Effector memory CD8-positive, alpha-beta T cell (primary cell): ENCODE results near the gene PHLDA1.

Experiments used
- ATAC-seq: fragments of 150-1000 bp; cut with Tn5 transposase; replicated peaks from 2 replicates; pipeline ENCODE4 v1.10.0; 2021; ENCODE audit warnings: mild to moderate bottlenecking, moderate library complexity
- DNase-seq, 3 experiments: peaks; one replicate each; pipeline ENCODE4 v3.0.0; 2021
- H3K27ac Mint-ChIP-seq, 2 donors: one replicate each; pipeline ENCODE4 v1.8.0; 2022; ENCODE audit warnings: mild to moderate bottlenecking in 2 of 2, mixed read lengths in 2 of 2, moderate library complexity in 2 of 2
- H3K27me3 Mint-ChIP-seq, 2 donors: one replicate each; pipeline ENCODE4 v1.8.0; 2022; ENCODE audit warnings: mixed read lengths in 2 of 2
- H3K36me3 Mint-ChIP-seq: one replicate; pipeline ENCODE4 v1.8.0; 2022; ENCODE audit warnings: mild to moderate bottlenecking, moderate library complexity, mixed read lengths; ENCODE audit not compliant: insufficient read depth
- H3K4me1 Mint-ChIP-seq, 2 donors: one replicate each; pipeline ENCODE4 v1.8.0; 2022; ENCODE audit warnings: low read depth in 2 of 2, mixed read lengths in 2 of 2
- H3K4me3 Mint-ChIP-seq, 2 donors: one replicate each; pipeline ENCODE4 v1.8.0; 2022; ENCODE audit warnings: mild to moderate bottlenecking in 2 of 2, mixed read lengths in 2 of 2, moderate library complexity in 2 of 2
- H3K9me3 Mint-ChIP-seq, 2 donors: one replicate each; pipeline ENCODE4 v1.8.0; 2022; ENCODE audit warnings: mixed read lengths in 2 of 2

Gene PHLDA1

DNA sequence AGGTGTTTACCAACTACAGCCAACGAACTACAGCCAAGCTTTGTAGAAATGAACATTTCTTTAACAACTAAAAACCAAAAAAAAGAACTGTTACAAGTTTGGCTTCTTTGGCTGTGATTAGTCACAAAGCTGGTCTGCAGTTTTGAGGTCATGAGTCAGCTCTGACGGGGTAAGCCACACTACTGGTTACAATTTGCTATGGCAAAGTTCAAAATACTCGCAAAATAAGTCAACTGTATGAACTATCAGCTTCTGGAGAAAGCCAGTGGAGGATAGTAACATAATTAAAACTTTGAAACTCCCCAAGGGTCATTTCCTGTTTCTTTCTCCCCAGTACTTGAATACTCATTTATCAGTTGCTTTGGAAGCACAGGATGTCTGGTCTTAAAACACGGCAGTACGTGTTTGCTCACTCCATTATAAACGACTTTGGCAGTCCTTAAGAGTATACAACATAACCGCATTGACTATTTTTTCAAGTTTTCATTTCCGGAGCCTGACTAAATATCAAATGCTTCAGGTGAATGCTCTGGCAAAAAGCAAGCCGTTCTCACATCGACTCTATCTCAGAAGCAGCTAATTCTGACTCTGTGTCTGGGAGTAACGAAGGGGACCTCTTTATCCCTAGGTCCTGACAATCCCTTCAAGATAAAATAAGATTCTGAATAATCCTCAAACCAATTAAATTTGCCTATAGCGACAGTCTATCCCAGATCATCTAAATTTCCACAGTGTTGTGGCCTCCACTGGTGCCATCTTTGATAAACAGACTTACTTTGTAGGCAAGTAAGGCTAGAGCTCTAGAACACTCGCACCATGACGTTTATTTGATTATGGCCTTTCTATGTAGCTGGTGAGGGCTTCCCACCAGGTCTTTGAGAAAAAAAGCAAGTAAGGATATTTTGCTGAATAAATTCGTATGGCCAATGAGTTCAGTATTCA, 10.6 kb downstream of the PHLDA1 start:
- no peaks in the 10 kb centered on the region for H3K27me3 Mint-ChIP-seq
- H3K9me3 Mint-ChIP-seq = no peaks in the 10 kb centered on the region
- H3K36me3 Mint-ChIP-seq = peaks cover 11% of the 10 kb centered on the region
- H3K4me3 Mint-ChIP-seq = peak overlapping the region; percentile 65 to 80
- H3K27ac Mint-ChIP-seq = peak overlapping the region; percentile 98 to 99
- peaks cover 23 to 30% of the 10 kb centered on the region in 2 donors for H3K4me1 Mint-ChIP-seq
- ATAC-seq = peak; percentile 82
- DNase-seq = peak; percentile 60 to 67 (median 62)

DNA sequence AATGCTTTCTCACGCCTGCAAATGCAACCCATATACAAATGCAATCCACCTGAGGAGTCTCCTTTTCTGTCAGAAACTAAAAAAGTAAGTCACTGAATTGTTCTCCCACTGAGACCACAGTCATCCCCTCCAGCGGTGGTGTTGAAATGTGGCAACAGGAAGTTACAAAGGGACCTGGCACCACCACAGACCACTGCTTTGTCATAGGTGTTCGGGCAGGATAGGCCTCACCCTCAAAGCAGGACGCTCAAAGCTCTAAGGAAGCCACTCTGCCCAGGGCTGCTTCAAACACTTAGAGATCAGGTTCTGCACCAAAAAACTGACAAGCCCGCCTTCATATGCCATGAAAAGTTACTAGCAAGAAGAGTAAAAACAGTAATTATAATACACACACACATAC, 11.3 kb downstream of the PHLDA1 start:
- peaks cover 25 to 30% of the 10 kb centered on the region in 2 donors for H3K4me1 Mint-ChIP-seq
- ATAC-seq = peak; percentile 78
- peaks cover 11% of the 10 kb centered on the region for H3K36me3 Mint-ChIP-seq
- H3K27ac Mint-ChIP-seq = peak overlapping the region; percentile 98 to 99
- H3K27me3 Mint-ChIP-seq = no peaks in the 10 kb centered on the region
- no peaks in the 10 kb centered on the region for H3K9me3 Mint-ChIP-seq
- DNase-seq = peak; percentile 71 to 75 (median 72)
- H3K4me3 Mint-ChIP-seq = peak overlapping the region; percentile 65 to 80

DNA sequence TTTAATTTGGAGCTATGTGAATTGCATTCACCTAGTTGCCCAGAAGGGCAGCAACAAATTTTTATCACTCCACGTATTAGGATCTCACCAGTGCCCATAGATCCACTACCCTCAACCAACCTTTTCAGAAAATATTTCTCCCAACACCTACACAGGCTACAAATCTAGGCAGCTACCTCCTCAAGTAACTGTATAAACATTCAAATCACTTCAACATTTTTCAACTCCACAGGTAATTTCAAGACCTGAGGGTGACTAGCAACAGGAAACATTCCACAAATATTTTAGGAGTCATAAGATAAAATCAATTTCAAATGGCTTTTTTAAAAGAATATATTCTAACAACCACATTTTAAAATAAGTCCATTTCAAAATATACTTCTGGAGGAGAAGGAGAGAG, 12.9 kb downstream of the PHLDA1 start:
- H3K36me3 Mint-ChIP-seq = peaks cover 15% of the 10 kb centered on the region
- peak overlapping the region in 1 of 2 donors; percentile 49 for H3K4me3 Mint-ChIP-seq
- no peaks in the 10 kb centered on the region for H3K27me3 Mint-ChIP-seq
- H3K9me3 Mint-ChIP-seq = no peaks in the 10 kb centered on the region
- DNase-seq = no peak
- H3K4me1 Mint-ChIP-seq = peaks cover 29 to 30% of the 10 kb centered on the region in 2 donors
- peak overlapping the region; percentile 71 to 98 for H3K27ac Mint-ChIP-seq
- no peak for ATAC-seq

GRCh38 chr12:76018111-76018510, 13.5 kb downstream of the PHLDA1 start:
- H3K27ac Mint-ChIP-seq = peak overlapping the region; percentile 71 to 98
- H3K4me1 Mint-ChIP-seq = peaks cover 29 to 30% of the 10 kb centered on the region in 2 donors
- no peaks in the 10 kb centered on the region for H3K27me3 Mint-ChIP-seq
- no peak overlapping the region for H3K4me3 Mint-ChIP-seq
- ATAC-seq (no peak), DNase-seq (no peak)
- no peaks in the 10 kb centered on the region for H3K9me3 Mint-ChIP-seq
- H3K36me3 Mint-ChIP-seq = peaks cover 15% of the 10 kb centered on the region

DNA sequence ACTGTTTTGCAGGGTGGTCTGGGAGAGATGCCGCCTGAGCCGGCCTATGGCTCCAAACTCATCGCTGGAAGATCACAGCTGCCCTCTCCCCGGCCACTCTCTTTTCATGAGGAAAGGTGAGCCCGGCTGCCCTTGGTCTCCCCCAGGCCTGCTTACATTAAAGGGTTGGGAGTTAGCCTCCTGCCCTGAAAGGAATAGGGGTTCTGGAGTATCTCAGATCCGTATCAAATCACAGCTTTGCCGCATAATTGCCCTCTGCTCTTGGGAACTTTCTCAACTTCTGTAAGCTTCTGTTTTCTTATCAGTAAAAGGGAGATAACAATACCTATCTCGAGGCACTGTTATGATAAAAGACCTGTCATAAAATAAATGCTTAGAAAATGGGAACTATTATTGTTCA, 17.6 kb downstream of the PHLDA1 start:
- H3K27ac Mint-ChIP-seq = peak overlapping the region in 1 of 2 donors; percentile 19
- H3K4me3 Mint-ChIP-seq = no peak overlapping the region
- ATAC-seq = no peak
- DNase-seq = no peak
- H3K27me3 Mint-ChIP-seq = no peaks in the 10 kb centered on the region
- H3K4me1 Mint-ChIP-seq = peaks cover 5 to 8% of the 10 kb centered on the region in 2 donors
- H3K36me3 Mint-ChIP-seq = peaks cover 4% of the 10 kb centered on the region
- no peaks in the 10 kb centered on the region for H3K9me3 Mint-ChIP-seq

DNA sequence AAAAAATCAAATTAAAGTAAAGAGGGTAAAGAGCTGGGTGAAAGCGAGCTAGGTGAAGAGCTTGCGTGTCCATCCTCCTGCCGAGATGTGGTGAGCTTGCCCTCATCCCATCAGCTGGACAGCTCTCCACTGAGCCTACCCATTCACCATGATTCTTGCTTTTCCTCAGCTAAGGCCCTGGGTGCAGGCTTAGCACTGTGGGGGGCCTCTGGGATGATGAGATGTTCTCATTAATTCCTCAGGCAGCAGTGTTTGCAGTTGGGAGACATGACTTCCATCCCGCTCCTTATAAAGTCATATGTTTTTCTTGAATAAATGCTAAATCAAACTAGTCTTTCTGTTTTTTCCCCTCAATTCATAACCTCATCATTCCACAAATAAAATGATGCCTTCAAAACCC, 18.0 kb downstream of the PHLDA1 start:
- DNase-seq (no peak), ATAC-seq (no peak)
- H3K4me3 Mint-ChIP-seq = no peak overlapping the region
- peak overlapping the region in 1 of 2 donors; percentile 19 for H3K27ac Mint-ChIP-seq
- no peaks in the 10 kb centered on the region for H3K27me3 Mint-ChIP-seq
- peaks cover 5% of the 10 kb centered on the region in 2 donors for H3K4me1 Mint-ChIP-seq
- H3K36me3 Mint-ChIP-seq = peaks cover 4% of the 10 kb centered on the region
- no peaks in the 10 kb centered on the region for H3K9me3 Mint-ChIP-seq

DNA sequence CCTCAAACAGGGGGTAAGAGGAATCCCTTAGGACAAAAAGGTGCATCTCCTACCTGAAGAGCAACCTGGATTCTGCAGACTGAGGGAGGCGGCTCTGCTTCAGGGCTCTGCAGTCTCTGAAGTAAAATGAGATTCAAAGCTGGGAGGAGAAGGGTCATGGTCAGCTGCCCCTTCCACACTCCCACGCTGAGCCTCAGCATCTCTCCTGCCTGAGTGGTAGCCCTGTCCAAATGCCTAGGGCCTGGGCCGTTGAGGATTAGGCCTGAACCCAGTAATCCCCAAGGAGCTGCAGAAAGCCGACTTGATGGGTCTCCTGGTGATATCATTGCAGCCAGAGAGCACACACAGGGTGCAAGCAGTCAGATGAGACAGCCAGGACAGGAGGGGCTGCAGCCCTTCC, 18.9 kb downstream of the PHLDA1 start:
- H3K4me1 Mint-ChIP-seq = peaks cover 0 to 5% of the 10 kb centered on the region in 2 donors
- H3K36me3 Mint-ChIP-seq = peaks cover 4% of the 10 kb centered on the region
- H3K27ac Mint-ChIP-seq = no peak overlapping the region

DNA sequence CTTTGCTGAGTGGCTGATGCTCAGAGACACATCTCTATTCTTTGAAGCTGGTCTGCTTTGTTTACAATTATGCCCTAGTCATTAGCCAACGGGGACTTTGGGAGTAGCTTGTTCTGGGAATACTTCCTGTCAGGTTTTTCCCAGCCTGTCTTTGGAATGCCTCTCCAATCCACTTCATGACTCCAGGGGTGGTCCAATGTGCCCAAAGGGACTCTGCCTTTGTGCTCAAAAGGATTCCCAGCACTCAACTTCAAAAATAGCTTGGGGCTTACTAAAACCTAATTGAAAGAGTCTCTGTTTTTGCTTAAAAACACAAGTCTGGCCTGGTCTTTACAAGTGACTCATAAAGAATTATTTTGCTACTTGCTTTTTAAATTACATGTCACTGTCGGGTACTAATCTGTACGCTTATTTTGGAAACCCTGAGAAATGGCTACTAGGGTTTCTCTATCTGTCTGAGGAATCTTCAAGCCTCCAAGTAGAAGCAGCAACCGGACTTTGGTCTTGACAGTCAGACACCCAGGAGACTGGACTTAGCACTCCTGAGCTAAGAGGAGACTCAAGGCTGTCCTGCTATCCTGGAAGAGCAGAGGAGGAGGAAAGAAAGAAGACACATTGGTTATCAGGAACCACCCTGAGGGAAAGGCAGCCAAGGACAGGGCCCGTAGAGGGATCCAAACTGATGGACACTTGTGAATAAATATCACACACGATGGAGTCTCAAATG, 20.7 kb downstream of the PHLDA1 start:
- peaks cover 4% of the 10 kb centered on the region for H3K36me3 Mint-ChIP-seq
- H3K27me3 Mint-ChIP-seq = no peaks in the 10 kb centered on the region
- ATAC-seq = no peak
- H3K4me3 Mint-ChIP-seq = no peak overlapping the region
- no peak for DNase-seq
- H3K27ac Mint-ChIP-seq = no peak overlapping the region
- peaks cover 0 to 5% of the 10 kb centered on the region in 2 donors for H3K4me1 Mint-ChIP-seq
- H3K9me3 Mint-ChIP-seq = no peaks in the 10 kb centered on the region

More for the DNA sequence above, 18.9 kb downstream of the PHLDA1 start:
- H3K9me3 Mint-ChIP-seq = no peaks in the 10 kb centered on the region
- DNase-seq = no peak
- no peak for ATAC-seq
- H3K4me3 Mint-ChIP-seq = no peak overlapping the region
- no peaks in the 10 kb centered on the region for H3K27me3 Mint-ChIP-seq

DNA sequence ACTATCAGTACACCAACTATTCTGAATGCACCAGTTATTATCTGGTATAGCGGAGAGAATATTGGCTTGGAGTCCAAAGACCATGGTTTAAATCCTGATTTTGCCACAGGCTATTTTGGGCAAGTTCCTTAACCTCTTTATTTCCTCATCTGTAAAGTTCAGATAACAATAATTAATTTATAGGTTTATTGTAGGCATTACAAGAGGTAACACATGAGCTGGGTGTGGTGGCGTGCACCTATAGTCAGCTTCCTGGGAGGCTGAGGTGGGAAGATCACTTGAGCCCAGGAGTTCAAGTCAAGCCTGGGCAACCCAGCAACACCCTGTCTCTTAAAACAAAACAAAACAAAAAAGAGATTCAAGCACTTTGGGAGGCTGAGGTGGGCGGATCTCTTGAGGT, 23.1 kb downstream of the PHLDA1 start:
- H3K4me1 Mint-ChIP-seq = no peaks in the 10 kb centered on the region
- H3K27ac Mint-ChIP-seq = no peak overlapping the region
- H3K27me3 Mint-ChIP-seq = no peaks in the 10 kb centered on the region
- ATAC-seq (no peak), DNase-seq (no peak)
- no peaks in the 10 kb centered on the region for H3K9me3 Mint-ChIP-seq
- H3K36me3 Mint-ChIP-seq = no peaks in the 10 kb centered on the region
- H3K4me3 Mint-ChIP-seq = no peak overlapping the region

DNA sequence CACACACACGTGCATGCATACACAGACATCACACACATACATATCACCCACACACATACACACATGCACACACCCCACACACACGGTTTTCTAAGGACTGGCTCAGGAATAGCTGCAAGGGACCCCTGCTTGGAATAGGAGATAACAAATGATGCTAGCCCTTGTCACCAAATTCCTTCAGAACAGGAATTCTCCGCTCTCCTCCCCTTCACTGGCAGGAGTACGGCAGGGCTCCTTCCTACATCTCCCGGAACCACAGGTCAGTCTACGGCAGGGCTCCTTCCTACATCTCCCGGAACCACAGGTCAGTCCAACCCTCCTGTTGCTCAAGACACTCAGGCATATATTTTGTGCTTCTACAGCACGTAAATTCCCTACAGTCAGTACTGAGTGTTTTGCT, 23.9 kb downstream of the PHLDA1 start:
- Mint-ChIP-seq H3K4me3 (no peak overlapping the region), H3K4me1 (no peaks in the 10 kb centered on the region), H3K27me3 (no peaks in the 10 kb centered on the region), H3K27ac (no peak overlapping the region), H3K36me3 (no peaks in the 10 kb centered on the region), H3K9me3 (no peaks in the 10 kb centered on the region)
- DNase-seq (no peak), ATAC-seq (no peak)

GRCh38 chr12:76006028-76006925, 25.3 kb downstream of the PHLDA1 start:
- ATAC-seq = no peak
- Mint-ChIP-seq H3K4me1 (no peaks in the 10 kb centered on the region), H3K9me3 (no peaks in the 10 kb centered on the region), H3K36me3 (no peaks in the 10 kb centered on the region), H3K27me3 (no peaks in the 10 kb centered on the region), H3K4me3 (no peak overlapping the region), H3K27ac (no peak overlapping the region)
- no peak for DNase-seq

DNA sequence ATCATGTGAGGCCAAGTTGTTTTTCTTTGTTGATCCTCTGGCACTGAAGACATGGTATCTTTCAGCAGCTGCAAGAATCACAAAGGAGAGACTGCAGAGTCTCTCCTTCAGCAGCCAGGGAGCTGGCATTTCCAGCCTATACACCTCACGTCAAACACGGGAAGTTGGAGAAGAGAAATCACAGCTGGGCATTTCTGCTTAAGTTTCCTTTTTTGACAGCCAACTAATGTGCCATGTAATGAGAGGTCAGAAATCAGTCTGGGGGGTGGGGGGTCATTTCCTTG, 28.3 kb downstream of the PHLDA1 start:
- ATAC-seq (no peak), DNase-seq (no peak)
- no peaks in the 10 kb centered on the region for H3K36me3 Mint-ChIP-seq
- H3K4me3 Mint-ChIP-seq = no peak overlapping the region
- H3K4me1 Mint-ChIP-seq = no peaks in the 10 kb centered on the region
- no peaks in the 10 kb centered on the region for H3K9me3 Mint-ChIP-seq
- H3K27me3 Mint-ChIP-seq = no peaks in the 10 kb centered on the region
- H3K27ac Mint-ChIP-seq = no peak overlapping the region

DNA sequence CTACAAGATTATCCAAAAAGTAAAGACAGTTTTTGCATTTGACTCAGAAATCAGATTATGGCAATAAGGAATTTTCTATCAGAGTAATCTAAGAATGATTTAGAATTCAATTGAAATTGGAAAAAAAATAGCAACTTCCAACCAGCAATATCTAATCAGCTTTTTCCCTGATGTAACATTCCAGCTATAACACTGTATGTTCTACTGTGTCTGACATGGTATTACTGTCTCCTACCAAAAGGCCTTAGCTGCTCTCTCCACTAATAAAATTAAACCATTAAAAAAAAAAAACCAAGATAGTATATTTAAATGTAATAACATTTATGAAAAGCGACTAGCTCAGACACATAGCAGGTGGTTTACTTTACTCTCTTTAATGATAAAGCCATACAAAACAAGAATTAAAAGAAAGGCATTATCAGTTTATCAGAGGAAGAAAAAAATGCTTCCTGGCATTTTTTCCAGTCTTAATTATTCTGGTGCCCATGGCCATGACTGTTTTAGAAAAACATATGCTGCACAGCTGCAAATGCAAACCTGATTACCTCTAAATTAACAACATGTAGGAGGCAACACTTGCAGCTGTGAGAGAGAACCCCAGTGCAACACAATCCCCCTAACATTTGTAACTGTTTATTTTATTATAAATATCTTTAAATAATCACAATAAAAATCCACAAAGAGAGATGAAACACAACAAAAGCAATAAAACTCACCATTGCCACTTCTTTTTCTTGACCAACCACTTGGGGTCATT, 28.8 kb downstream of the PHLDA1 start:
- ATAC-seq (no peak), DNase-seq (no peak)
- Mint-ChIP-seq H3K27ac (no peak overlapping the region), H3K36me3 (no peaks in the 10 kb centered on the region), H3K9me3 (no peaks in the 10 kb centered on the region), H3K4me3 (no peak overlapping the region), H3K4me1 (no peaks in the 10 kb centered on the region), H3K27me3 (no peaks in the 10 kb centered on the region)
